GM12878 (cell line): Measurements from ENCODE around the gene PIM2. TPM values are rescaled to one million over a fixed set of nuclear protein-coding genes. Genes with fewer than 3 reads are reported as not detected.

Source experiments
- BMI1 ChIP-seq: fragments of 450-650 bp; IDR thresholded peaks from 2 replicates; pipeline ENCODE4 v1.6.1; 2016; ENCODE audit warnings: mild to moderate bottlenecking, moderate library complexity, borderline replicate concordance
- E4F1 ChIP-seq: fragments of 450-650 bp; IDR thresholded peaks from 2 replicates; pipeline ENCODE4 v1.6.1; 2018; ENCODE audit warnings: borderline replicate concordance, mild to moderate bottlenecking; ENCODE audit not compliant: partially characterized antibody
- HDGF ChIP-seq: fragments of 450-650 bp; IDR thresholded peaks from 2 replicates; pipeline ENCODE4 v1.6.1; 2016; ENCODE audit warnings: antibody characterized with exemption
- IRF3 ChIP-seq: fragments of 450-650 bp; IDR thresholded peaks from 2 replicates; pipeline ENCODE4 v1.6.1; 2014; ENCODE audit warnings: mild to moderate bottlenecking
- SIN3A ChIP-seq: IDR thresholded peaks from 2 replicates; pipeline ENCODE4 v1.6.1; 2012; ENCODE audit warnings: low read depth, low read length, improper control_type of control experiment
- SIX5 ChIP-seq: IDR thresholded peaks from 2 replicates; pipeline ENCODE4 v1.6.1; 2011; ENCODE audit warnings: mild to moderate bottlenecking, low read depth, low read length, moderate library complexity; ENCODE audit not compliant: severe bottlenecking
- polyA plus RNA-seq, 11 experiments: library from polyadenylated mRNA; depleted of rRNA in 4 of 11; unstranded in 6 of 11; stranded (reverse) in 5 of 11; fragments of >200 nt; fragmentation: Nextera tagmentation in 4 of 11; fragmentation: Illumina TruSeq in 1 of 11; extraction: Ambion mirVana in 4 of 11; extraction: Trizol in 1 of 11; gene quantifications; 1 replicate in 1 of 11; 2 replicates in 10 of 11; pipeline versions ENCODE4 v1.2.1 to v1.2.3, GENCODE V29; 2011 to 2016; ENCODE audit warnings: inconsistent platforms in 2 of 11, missing spikeins in 2 of 11, low read depth in 1 of 11
- total RNA-seq, 4 experiments: library from RNA; depleted of rRNA in 3 of 4; stranded (reverse); fragments of >200 nt in 3 of 4; fragmentation: Illumina TruSeq in 1 of 4; extraction: Trizol in 1 of 4; gene quantifications; 2 replicates each; pipeline versions ENCODE4 v1.2.1 to v1.2.3, GENCODE V29; 2013 to 2021
- TF ChIP-seq, protein P1 (sequence below): IDR thresholded peaks from 2 replicates; pipeline ENCODE4 v1.6.1; 2011; ENCODE audit warnings: borderline replicate concordance, low read depth, mild to moderate bottlenecking, moderate library complexity, low read length; ENCODE audit not compliant: insufficient read depth, poor library complexity, severe bottlenecking
- TF ChIP-seq, protein P2 (sequence below): IDR thresholded peaks from 2 replicates; pipeline ENCODE4 v1.6.1; 2011; ENCODE audit warnings: low read depth, low read length, improper control_type of control experiment, borderline replicate concordance
- TF ChIP-seq, protein P3 (sequence below): fragments of 450-650 bp; formaldehyde crosslinking; IDR thresholded peaks from 2 replicates; pipeline ENCODE4 v1.4.0; 2020; ENCODE audit warnings: mild to moderate bottlenecking, moderate library complexity
- TF ChIP-seq, protein P4 (sequence below): IDR thresholded peaks from 2 replicates; pipeline ENCODE4 v1.6.1; 2012; ENCODE audit warnings: improper control_type of control experiment, low read depth, low read length; ENCODE audit not compliant: insufficient replicate concordance
- TF ChIP-seq, protein P5 (sequence below): IDR thresholded peaks from 2 replicates; pipeline ENCODE4 v1.6.1; 2012; ENCODE audit warnings: low read depth, low read length, improper control_type of control experiment

The PIM2 gene
- total and polyA plus RNA-seq, 10 of the 15 experiments (the other 5 are each of a cell fraction or from before 2014, with no cell fraction given), result 19.2 to 96.8 (median 32.3) TPM

- TF ChIP-seq E4F1 (no peak), HDGF (no peak), BMI1 (no peak; the same call in 1 of the 2 replicates), IRF3 (no peak), SIX5 (no peak), SIN3A (no peak)
- TF ChIP-seq, protein P1, sequence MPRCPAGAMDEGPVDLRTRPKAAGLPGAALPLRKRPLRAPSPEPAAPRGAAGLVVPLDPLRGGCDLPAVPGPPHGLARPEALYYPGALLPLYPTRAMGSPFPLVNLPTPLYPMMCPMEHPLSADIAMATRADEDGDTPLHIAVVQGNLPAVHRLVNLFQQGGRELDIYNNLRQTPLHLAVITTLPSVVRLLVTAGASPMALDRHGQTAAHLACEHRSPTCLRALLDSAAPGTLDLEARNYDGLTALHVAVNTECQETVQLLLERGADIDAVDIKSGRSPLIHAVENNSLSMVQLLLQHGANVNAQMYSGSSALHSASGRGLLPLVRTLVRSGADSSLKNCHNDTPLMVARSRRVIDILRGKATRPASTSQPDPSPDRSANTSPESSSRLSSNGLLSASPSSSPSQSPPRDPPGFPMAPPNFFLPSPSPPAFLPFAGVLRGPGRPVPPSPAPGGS, result peak; percentile 53
- TF ChIP-seq, protein P2, sequence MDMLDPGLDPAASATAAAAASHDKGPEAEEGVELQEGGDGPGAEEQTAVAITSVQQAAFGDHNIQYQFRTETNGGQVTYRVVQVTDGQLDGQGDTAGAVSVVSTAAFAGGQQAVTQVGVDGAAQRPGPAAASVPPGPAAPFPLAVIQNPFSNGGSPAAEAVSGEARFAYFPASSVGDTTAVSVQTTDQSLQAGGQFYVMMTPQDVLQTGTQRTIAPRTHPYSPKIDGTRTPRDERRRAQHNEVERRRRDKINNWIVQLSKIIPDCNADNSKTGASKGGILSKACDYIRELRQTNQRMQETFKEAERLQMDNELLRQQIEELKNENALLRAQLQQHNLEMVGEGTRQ, result no peak
- TF ChIP-seq, protein P3, sequence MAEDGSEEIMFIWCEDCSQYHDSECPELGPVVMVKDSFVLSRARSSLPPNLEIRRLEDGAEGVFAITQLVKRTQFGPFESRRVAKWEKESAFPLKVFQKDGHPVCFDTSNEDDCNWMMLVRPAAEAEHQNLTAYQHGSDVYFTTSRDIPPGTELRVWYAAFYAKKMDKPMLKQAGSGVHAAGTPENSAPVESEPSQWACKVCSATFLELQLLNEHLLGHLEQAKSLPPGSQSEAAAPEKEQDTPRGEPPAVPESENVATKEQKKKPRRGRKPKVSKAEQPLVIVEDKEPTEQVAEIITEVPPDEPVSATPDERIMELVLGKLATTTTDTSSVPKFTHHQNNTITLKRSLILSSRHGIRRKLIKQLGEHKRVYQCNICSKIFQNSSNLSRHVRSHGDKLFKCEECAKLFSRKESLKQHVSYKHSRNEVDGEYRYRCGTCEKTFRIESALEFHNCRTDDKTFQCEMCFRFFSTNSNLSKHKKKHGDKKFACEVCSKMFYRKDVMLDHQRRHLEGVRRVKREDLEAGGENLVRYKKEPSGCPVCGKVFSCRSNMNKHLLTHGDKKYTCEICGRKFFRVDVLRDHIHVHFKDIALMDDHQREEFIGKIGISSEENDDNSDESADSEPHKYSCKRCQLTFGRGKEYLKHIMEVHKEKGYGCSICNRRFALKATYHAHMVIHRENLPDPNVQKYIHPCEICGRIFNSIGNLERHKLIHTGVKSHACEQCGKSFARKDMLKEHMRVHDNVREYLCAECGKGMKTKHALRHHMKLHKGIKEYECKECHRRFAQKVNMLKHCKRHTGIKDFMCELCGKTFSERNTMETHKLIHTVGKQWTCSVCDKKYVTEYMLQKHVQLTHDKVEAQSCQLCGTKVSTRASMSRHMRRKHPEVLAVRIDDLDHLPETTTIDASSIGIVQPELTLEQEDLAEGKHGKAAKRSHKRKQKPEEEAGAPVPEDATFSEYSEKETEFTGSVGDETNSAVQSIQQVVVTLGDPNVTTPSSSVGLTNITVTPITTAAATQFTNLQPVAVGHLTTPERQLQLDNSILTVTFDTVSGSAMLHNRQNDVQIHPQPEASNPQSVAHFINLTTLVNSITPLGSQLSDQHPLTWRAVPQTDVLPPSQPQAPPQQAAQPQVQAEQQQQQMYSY (CRISPR knock-in tag), result no peak
- TF ChIP-seq, protein P4, sequence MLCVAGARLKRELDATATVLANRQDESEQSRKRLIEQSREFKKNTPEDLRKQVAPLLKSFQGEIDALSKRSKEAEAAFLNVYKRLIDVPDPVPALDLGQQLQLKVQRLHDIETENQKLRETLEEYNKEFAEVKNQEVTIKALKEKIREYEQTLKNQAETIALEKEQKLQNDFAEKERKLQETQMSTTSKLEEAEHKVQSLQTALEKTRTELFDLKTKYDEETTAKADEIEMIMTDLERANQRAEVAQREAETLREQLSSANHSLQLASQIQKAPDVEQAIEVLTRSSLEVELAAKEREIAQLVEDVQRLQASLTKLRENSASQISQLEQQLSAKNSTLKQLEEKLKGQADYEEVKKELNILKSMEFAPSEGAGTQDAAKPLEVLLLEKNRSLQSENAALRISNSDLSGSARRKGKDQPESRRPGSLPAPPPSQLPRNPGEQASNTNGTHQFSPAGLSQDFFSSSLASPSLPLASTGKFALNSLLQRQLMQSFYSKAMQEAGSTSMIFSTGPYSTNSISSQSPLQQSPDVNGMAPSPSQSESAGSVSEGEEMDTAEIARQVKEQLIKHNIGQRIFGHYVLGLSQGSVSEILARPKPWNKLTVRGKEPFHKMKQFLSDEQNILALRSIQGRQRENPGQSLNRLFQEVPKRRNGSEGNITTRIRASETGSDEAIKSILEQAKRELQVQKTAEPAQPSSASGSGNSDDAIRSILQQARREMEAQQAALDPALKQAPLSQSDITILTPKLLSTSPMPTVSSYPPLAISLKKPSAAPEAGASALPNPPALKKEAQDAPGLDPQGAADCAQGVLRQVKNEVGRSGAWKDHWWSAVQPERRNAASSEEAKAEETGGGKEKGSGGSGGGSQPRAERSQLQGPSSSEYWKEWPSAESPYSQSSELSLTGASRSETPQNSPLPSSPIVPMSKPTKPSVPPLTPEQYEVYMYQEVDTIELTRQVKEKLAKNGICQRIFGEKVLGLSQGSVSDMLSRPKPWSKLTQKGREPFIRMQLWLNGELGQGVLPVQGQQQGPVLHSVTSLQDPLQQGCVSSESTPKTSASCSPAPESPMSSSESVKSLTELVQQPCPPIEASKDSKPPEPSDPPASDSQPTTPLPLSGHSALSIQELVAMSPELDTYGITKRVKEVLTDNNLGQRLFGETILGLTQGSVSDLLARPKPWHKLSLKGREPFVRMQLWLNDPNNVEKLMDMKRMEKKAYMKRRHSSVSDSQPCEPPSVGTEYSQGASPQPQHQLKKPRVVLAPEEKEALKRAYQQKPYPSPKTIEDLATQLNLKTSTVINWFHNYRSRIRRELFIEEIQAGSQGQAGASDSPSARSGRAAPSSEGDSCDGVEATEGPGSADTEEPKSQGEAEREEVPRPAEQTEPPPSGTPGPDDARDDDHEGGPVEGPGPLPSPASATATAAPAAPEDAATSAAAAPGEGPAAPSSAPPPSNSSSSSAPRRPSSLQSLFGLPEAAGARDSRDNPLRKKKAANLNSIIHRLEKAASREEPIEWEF, result no peak
- TF ChIP-seq, protein P5, sequence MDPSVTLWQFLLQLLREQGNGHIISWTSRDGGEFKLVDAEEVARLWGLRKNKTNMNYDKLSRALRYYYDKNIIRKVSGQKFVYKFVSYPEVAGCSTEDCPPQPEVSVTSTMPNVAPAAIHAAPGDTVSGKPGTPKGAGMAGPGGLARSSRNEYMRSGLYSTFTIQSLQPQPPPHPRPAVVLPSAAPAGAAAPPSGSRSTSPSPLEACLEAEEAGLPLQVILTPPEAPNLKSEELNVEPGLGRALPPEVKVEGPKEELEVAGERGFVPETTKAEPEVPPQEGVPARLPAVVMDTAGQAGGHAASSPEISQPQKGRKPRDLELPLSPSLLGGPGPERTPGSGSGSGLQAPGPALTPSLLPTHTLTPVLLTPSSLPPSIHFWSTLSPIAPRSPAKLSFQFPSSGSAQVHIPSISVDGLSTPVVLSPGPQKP, result no peak
Observed at GRCh38 chrX:48938721-48939425, 20.0 kb upstream of the PIM2 start (continued).
